Dedifferentiated amniotic fluid mesenchymal stem cell (primary cell): ENCODE results near the gene RPS26.

Experiments used
- DNase-seq: peaks from one replicate; pipeline ENCODE4 v3.0.0-alpha.2; 2016; ENCODE audit errors: extremely low spot score

RPS26 gene

GRCh38 chr12:56078931-56079722 lies 37.4 kb downstream of the RPS26 start:
- DNase-seq, result peak; percentile 85

- DNase-seq, result peak; percentile 68
Observed at GRCh38 chr12:56079723-56080555, 38.2 kb downstream of the RPS26 start, which contains the start of gene ERBB3. Gene ERBB3, plus strand, starts transcription at chr12:56080165. Its CDS starts 136 bp downstream, at chr12:56080301.

DNA sequence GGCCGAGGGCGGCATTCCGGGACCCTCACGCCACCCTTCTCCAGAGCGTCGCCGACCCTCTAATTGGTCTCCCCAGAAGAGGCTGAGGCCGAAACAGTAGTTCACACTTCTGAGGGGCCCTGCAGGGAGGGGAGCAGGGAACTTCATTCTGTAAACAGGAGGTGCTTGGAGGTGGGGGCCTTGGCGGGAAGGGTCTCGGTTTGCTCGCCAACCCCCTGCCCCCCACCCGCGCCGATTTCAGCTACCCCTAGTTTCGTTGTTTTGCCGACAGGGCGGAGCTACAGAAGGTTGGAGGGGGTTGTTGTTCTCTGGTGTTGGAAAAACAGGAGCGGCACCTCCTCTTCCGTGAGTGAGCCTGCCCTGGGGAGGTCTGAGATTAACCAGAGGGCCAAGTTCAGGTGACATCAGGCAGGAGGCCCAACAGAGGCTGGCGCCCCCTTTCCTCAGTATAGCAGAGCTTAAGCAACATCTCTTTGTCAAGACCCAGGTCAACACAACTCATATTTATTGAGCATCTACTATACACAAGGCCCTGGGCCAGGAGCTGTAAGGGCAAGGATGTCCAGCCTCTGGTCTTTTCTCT lies 38.9 kb downstream of the RPS26 start:
- DNase-seq, result no peak

DNA sequence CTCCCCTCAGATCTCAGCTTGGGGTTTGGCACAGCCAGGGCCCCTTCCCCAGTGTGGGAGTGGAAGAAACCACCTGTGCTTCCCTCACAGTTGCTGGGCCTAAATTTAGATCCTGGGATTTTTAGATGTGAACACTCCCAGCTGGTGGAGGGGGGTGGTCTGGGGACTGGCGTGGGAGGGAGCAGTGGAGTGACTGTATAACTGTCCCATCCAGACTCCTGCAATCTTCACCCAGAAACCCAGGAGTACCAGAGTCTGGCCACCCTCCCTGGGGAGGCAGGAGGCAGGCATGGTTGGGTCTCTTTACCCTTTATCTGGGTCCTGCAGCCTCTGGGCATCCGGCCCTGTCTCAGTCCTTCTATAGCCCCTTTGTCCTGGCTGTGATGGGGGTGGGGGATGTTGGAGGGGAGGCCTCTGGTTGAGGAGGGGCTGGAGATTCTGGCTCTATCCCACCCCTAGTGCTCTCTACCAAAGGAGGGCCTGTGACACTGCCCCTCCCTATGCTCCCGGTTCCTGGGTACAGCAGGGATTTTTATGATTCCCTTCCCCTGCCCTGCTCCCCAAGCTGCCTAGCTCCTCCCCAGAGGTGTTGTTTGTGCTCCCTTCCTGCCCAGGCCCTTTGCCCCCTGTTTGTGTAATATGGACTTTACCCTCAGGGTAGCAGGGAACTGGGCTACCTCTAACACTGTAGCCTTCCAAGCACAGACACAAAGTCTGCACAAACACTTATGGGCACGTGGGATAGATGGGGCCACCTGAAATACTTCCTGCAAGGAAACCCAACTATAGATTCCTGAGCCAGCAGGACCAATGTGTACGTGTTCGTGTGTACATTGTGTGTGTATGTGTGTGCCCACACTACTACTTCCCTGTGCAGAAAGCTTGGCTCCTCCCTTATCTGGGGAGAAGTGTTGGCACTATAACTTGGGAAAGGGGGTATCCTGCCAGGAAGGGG lies 40.0 kb downstream of the RPS26 start:
- DNase-seq, result no peak

DNA sequence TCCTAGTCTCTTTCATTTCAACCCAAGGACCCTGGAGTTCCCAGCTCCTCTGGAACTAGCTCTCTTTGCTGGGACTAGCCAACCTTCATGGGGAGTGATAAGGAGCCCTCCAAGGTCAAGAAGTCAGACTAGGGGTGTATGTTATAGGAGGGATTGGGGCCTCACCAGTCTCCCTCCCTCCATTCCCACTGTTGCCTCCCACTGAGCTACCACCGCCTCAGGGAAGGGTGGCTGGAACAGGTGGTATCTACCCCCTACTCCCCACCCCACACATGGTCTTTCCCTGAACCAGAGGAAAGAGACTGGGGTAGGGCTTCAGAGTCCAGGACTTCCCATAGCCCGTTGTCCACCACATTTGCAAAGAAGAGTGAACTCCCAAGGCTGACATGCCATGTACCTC lies 40.7 kb downstream of the RPS26 start:
- DNase-seq, result no peak

GRCh38 chr12:56082967-56083366 lies 41.2 kb downstream of the RPS26 start:
- no peak for DNase-seq

DNA sequence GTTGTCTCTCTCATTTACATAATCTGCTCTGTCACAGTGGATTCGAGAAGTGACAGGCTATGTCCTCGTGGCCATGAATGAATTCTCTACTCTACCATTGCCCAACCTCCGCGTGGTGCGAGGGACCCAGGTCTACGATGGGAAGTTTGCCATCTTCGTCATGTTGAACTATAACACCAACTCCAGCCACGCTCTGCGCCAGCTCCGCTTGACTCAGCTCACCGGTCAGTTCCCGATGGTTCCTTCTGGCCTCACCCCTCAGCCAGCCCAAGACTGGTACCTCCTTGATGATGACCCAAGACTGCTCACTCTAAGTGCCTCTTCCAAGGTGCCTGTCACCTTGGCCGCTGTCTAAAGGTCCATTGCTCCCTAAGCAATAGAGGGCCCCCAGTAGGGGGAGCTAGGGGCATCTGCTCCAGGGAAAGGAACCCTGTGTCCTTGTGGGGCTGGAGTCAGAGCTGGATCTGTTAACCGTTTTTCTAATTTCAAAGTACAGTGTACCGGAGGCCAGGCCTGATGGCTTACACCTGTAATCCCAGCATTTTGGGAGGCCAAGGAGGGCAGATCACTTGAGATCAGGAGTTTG lies 43.3 kb downstream of the RPS26 start:
- no peak for DNase-seq

DNA sequence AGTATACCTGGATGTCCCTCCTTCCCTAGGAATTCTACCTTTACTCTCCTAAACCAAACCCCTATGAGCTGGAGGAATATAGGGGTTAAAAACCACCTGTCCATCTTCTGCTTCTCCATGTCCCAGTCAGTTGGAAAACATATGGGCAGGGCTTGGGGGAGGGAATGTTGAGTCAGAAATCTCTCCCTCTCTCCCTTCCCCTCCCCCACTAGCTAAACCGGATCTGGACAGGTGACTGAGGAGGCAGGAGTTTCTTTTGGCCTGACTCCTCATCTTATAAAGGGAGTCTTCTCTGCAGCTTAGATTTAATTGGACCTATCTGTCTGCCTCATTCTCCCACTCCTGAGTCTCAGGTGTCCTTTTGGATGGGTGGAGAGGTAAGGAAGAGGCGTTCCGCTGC lies 44.4 kb downstream of the RPS26 start:
- DNase-seq, result no peak

GRCh38 chr12:56086608-56087007 lies 44.9 kb downstream of the RPS26 start:
- DNase-seq, result no peak

GRCh38 chr12:56087220-56087619 lies 45.5 kb downstream of the RPS26 start:
- DNase-seq, result no peak
